Panc1 (cell line): Measurements from ENCODE around the gene GNMT. TPM values are rescaled to one million over a fixed set of nuclear protein-coding genes. Genes with fewer than 3 reads are reported as not detected.

Experiments
- ATAC-seq: fragments of 200-7000 bp; cut with Tn5 transposase; 2 replicates; pipeline ENCODE4 v1.9.1; 2020; ENCODE audit warnings: mild to moderate bottlenecking, moderate library complexity
- BruUV-seq: library from RNA; stranded (reverse); fragments of 400-500 nt; replicated peaks from 2 replicates; lab custom pipeline; 2021; lab: Mats Ljungman, UMichigan
- CTCF ChIA-PET: fragments of 300-600 bp; sonication (Branson Sonifier 250); formaldehyde crosslinking; loops from one replicate; lab custom pipeline; 2022; ENCODE audit warnings: antibody characterized with exemption; lab: Charles Lee
- POLR2A ChIA-PET: fragments of 300-600 bp; sonication (Branson Sonifier 250); formaldehyde crosslinking; loops from one replicate; lab custom pipeline; 2022; ENCODE audit warnings: antibody characterized with exemption; lab: Charles Lee
- DNase-seq: peaks from one replicate; pipeline ENCODE4 v3.0.0-alpha.2; 2010; ENCODE audit warnings: low read depth, low spot score
- H3K27ac ChIP-seq: 2 replicates; pipeline ENCODE4 v1.5.1; 2011; ENCODE audit warnings: mild to moderate bottlenecking, low read length, inconsistent platforms
- H3K27me3 ChIP-seq: fragments of 200-500 bp; sonication (Bioruptor generic); 2 replicates; pipeline ENCODE4 v1.6.0; 2014; ENCODE audit warnings: low read length, inconsistent platforms; ENCODE audit not compliant: control insufficient read depth, insufficient read depth
- H3K36me3 ChIP-seq: fragments of 200-500 bp; sonication (Bioruptor generic); 2 replicates; pipeline ENCODE4 v1.5.1; 2014; ENCODE audit warnings: inconsistent platforms, mild to moderate bottlenecking, low read length, moderate library complexity; ENCODE audit not compliant: control insufficient read depth, insufficient read depth
- H3K4me1 ChIP-seq: 2 replicates; pipeline ENCODE4 v1.5.1; 2011; ENCODE audit warnings: inconsistent platforms, mild to moderate bottlenecking, low read length, moderate library complexity; ENCODE audit not compliant: control insufficient read depth, insufficient read depth
- H3K4me3 ChIP-seq, 2 experiments: 2 replicates each; pipeline ENCODE4 v1.5.1; 2011 to 2012; ENCODE audit warnings: low read depth in 2 of 2, low read length in 2 of 2, mild to moderate bottlenecking in 2 of 2, inconsistent platforms in 1 of 2, moderate library complexity in 1 of 2
- H3K9me3 ChIP-seq: fragments of 200-500 bp; sonication (Bioruptor generic); 2 replicates; pipeline ENCODE4 v1.5.1; 2014; ENCODE audit warnings: low read depth, mild to moderate bottlenecking, inconsistent platforms, low read length, moderate library complexity; ENCODE audit not compliant: control insufficient read depth, insufficient read depth
- POLR2AphosphoS5 ChIP-seq: IDR thresholded peaks from 2 replicates; pipeline ENCODE4 v1.6.1; 2012; ENCODE audit warnings: mild to moderate bottlenecking, low read depth, low read length, moderate library complexity
- SIN3A ChIP-seq: IDR thresholded peaks from 2 replicates; pipeline ENCODE4 v1.6.1; 2012; ENCODE audit warnings: low read depth, mild to moderate bottlenecking, low read length, moderate library complexity, borderline replicate concordance; ENCODE audit not compliant: insufficient read depth
- TCF7L2 ChIP-seq: IDR thresholded peaks from 2 replicates; pipeline ENCODE4 v1.6.1; 2011; ENCODE audit warnings: mild to moderate bottlenecking, low read depth, low read length, inconsistent platforms
- in situ Hi-C: cut with HindIII; loops from 2 replicates; pipeline ENCODE4 v1.10.0; 2016; ENCODE audit warnings: low sequenced_read_pairs, low pct_unique_long_range_greater_than_20kb
- intact Hi-C: fragments of 100-400 bp; cut with micrococcal nuclease; formaldehyde crosslinking; loops from one replicate; pipeline ENCODE4 v1.10.0; 2022; ENCODE audit not compliant: unreplicated experiment
- total RNA-seq: library from RNA; stranded (reverse); gene quantifications from one replicate; pipeline ENCODE4 v1.2.1, GENCODE V29; 2021; ENCODE audit not compliant: unreplicated experiment
- TF ChIP-seq, protein P1 (sequence below): fragments of 450-650 bp; IDR thresholded peaks from 2 replicates; pipeline ENCODE4 v1.5.1; 2017; ENCODE audit warnings: mild to moderate bottlenecking
- TF ChIP-seq, protein P2 (sequence below), 2 experiments: IDR thresholded peaks; 2 replicates each; pipeline ENCODE4 v1.6.1; 2011 to 2012; ENCODE audit warnings: low read depth in 2 of 2, control low read depth in 1 of 2, low read length in 1 of 2, mild to moderate bottlenecking in 1 of 2, moderate library complexity in 1 of 2; ENCODE audit not compliant: insufficient read depth in 1 of 2

GNMT gene
- total RNA-seq, 1 experiment from 2014 or later: 0.72 TPM

- CTCF ChIA-PET: interaction anchor here (0.6 to 0.7 kb wide), 4 partner anchors 35 to 440 kb away, joined by 4 to 9 read pairs (median 4); partner anchors contain the start of gene ZNF318
- POLR2A ChIA-PET: interaction anchor here (0.5 to 1.3 kb wide), 10 partner anchors 9 to 520 kb away, joined by 3 to 16 read pairs (median 6); no protein-coding TSS in a partner anchor
- in situ Hi-C loops: no loop called here
Observed at GRCh38 chr6:42928986-42929820, 31.4 kb upstream of the GNMT start, which contains the start of gene CNPY3. CNPY3 (plus strand) TSS chr6:42929480; CDS start chr6:42929571, 91 bp downstream.

DNA sequence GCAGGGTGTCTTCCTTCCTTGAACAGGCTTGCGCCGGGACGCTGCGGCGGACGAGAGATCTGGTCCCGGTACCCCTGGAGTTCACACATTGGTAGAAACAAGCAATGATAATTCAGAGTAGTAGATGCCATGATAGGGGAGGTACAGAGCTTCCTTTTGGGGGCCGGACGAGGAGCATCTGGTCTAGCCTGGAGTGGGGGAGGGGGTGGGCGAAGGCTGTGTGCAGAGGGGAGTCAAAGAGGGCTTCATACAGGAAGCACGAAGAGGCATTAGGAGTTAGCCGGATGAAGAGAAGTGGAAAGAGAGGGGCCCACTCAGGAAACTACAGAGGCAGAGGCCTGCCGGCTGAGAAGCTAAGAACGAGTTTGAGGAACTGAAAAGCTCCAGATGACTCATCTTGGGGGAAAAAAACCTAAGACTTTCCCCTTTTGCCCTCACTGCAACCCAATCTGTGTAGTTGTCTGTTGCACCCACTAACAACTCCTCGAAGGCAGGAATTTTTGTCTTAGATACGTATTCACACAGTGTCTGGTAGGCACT, 30.7 kb upstream of the GNMT start:
- DNase-seq (peak; percentile 1), ATAC-seq (peak; percentile 5; the same call in 1 of the 2 replicates)
- no peaks in the 10 kb centered on the region for H3K9me3 ChIP-seq
- peaks cover 9% of the 10 kb centered on the region; the same call in 1 of the 2 replicates for H3K4me1 ChIP-seq
- TF ChIP-seq TCF7L2 (no peak), POLR2AphosphoS5 (no peak), SIN3A (no peak)
- TF ChIP-seq, protein P1, sequence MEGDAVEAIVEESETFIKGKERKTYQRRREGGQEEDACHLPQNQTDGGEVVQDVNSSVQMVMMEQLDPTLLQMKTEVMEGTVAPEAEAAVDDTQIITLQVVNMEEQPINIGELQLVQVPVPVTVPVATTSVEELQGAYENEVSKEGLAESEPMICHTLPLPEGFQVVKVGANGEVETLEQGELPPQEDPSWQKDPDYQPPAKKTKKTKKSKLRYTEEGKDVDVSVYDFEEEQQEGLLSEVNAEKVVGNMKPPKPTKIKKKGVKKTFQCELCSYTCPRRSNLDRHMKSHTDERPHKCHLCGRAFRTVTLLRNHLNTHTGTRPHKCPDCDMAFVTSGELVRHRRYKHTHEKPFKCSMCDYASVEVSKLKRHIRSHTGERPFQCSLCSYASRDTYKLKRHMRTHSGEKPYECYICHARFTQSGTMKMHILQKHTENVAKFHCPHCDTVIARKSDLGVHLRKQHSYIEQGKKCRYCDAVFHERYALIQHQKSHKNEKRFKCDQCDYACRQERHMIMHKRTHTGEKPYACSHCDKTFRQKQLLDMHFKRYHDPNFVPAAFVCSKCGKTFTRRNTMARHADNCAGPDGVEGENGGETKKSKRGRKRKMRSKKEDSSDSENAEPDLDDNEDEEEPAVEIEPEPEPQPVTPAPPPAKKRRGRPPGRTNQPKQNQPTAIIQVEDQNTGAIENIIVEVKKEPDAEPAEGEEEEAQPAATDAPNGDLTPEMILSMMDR: no peak
- TF ChIP-seq, protein P2, sequence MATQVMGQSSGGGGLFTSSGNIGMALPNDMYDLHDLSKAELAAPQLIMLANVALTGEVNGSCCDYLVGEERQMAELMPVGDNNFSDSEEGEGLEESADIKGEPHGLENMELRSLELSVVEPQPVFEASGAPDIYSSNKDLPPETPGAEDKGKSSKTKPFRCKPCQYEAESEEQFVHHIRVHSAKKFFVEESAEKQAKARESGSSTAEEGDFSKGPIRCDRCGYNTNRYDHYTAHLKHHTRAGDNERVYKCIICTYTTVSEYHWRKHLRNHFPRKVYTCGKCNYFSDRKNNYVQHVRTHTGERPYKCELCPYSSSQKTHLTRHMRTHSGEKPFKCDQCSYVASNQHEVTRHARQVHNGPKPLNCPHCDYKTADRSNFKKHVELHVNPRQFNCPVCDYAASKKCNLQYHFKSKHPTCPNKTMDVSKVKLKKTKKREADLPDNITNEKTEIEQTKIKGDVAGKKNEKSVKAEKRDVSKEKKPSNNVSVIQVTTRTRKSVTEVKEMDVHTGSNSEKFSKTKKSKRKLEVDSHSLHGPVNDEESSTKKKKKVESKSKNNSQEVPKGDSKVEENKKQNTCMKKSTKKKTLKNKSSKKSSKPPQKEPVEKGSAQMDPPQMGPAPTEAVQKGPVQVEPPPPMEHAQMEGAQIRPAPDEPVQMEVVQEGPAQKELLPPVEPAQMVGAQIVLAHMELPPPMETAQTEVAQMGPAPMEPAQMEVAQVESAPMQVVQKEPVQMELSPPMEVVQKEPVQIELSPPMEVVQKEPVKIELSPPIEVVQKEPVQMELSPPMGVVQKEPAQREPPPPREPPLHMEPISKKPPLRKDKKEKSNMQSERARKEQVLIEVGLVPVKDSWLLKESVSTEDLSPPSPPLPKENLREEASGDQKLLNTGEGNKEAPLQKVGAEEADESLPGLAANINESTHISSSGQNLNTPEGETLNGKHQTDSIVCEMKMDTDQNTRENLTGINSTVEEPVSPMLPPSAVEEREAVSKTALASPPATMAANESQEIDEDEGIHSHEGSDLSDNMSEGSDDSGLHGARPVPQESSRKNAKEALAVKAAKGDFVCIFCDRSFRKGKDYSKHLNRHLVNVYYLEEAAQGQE (IDR thresholded peaks at IDR 0.05; ENCODE audit: insufficient read depth in 1 of 2, low read depth in 2 of 2, low read length in 1 of 2): no peak
- CTCF ChIA-PET: interaction anchor here (0.6 to 0.7 kb wide), 3 partner anchors 34 to 440 kb away, joined by 4 read pairs; partner anchors contain the start of gene ZNF318
- H3K36me3 ChIP-seq: peaks cover 2% of the 10 kb centered on the region; the same call in 1 of the 2 replicates
- no peaks in the 10 kb centered on the region for H3K27me3 ChIP-seq
- peak overlapping the region; percentile 98 for H3K27ac ChIP-seq
- POLR2A ChIA-PET: interaction anchor here (0.5 to 1.3 kb wide), 3 partner anchors 8 to 212 kb away, joined by 4 to 7 read pairs (median 5); no protein-coding TSS in a partner anchor
- in situ Hi-C loops: no loop called here
- intact Hi-C loops: no loop called here
- peak overlapping the region; percentile 82 to 97 for H3K4me3 ChIP-seq
- TSS peak; percentile 89 for BruUV-seq

More at GRCh38 chr6:42928986-42929820, 31.4 kb upstream of the GNMT start, which contains the start of gene CNPY3:
- peak; percentile 96 for ATAC-seq
- intact Hi-C loops: no loop called here
- Histone ChIP-seq H3K36me3 (peaks cover 2% of the 10 kb centered on the region; the same call in 1 of the 2 replicates), H3K9me3 (no peaks in the 10 kb centered on the region), H3K27ac (peak within 1 kb of the TSS; percentile 98), H3K27me3 (no peaks in the 10 kb centered on the region), H3K4me1 (peaks cover 9% of the 10 kb centered on the region; the same call in 1 of the 2 replicates), H3K4me3 (peak within 1 kb of the TSS; percentile 82 to 97)
- BruUV-seq: no TSS peak
- TF ChIP-seq TCF7L2 (peak; percentile 59; the same call in 1 of the 2 replicates), SIN3A (peak; percentile 67; the same call in 1 of the 2 replicates), POLR2AphosphoS5 (peak; percentile 71)
- TF ChIP-seq, protein P2 (IDR thresholded peaks at IDR 0.05; ENCODE audit: insufficient read depth in 1 of 2, low read depth in 2 of 2, low read length in 1 of 2): no peak
- DNase-seq: peak; percentile 80
